ENCODE results near the gene USP36. TPM values are rescaled to one million over a fixed set of nuclear protein-coding genes. Genes with fewer than 3 reads are reported as not detected.

Gene USP36
- total RNA-seq, 1 donor from 2014 or later: 71.2 TPM

- Histone ChIP-seq H3K4me3 (no peak overlapping the region), H3K4me1 (peaks cover 4% of the 10 kb centered on the region), H3K27me3 (no peaks in the 10 kb centered on the region), H3K27ac (peak overlapping the region; percentile 70), H3K9me3 (no peaks in the 10 kb centered on the region), H3K36me3 (peaks cover 0 to 91% of the 10 kb centered on the region in 2 donors)
- intact Hi-C loops (cut with DNase I): no loop called here
- TF ChIP-seq POLR2A (IDR thresholded peaks at IDR 0.05) (no peak), CTCF (IDR thresholded peaks at IDR 0.05) (no peak), POLR2AphosphoS5 (IDR thresholded peaks at IDR 0.05; ENCODE audit: insufficient read depth in 1 of 2, low read depth in 1 of 2) (no peak)
- DNase-seq (ENCODE audit: extremely low spot score in 2 of 2): no peak
These were observed 23.5 kb downstream of the USP36 start for GRCh38 chr17:78817123-78817522.

GRCh38 chr17:78815696-78816095 lies 24.9 kb downstream of the USP36 start:
- DNase-seq (ENCODE audit: extremely low spot score in 2 of 2): no peak
- TF ChIP-seq CTCF (IDR thresholded peaks at IDR 0.05) (no peak), POLR2A (IDR thresholded peaks at IDR 0.05) (no peak), POLR2AphosphoS5 (IDR thresholded peaks at IDR 0.05; ENCODE audit: insufficient read depth in 1 of 2, low read depth in 1 of 2) (no peak)
- no peak overlapping the region for H3K4me3 ChIP-seq
- no peaks in the 10 kb centered on the region for H3K27me3 ChIP-seq
- intact Hi-C loops (cut with DNase I): no loop called here
- peaks cover 4% of the 10 kb centered on the region for H3K4me1 ChIP-seq
- no peak overlapping the region for H3K27ac ChIP-seq
- peaks cover 0 to 93% of the 10 kb centered on the region in 2 donors for H3K36me3 ChIP-seq
- H3K9me3 ChIP-seq: no peaks in the 10 kb centered on the region

- DNase-seq (ENCODE audit: extremely low spot score in 2 of 2): no peak
- peaks cover 4% of the 10 kb centered on the region for H3K4me1 ChIP-seq
- no peak overlapping the region for H3K4me3 ChIP-seq
- intact Hi-C loops (cut with DNase I): no loop called here
- H3K27ac ChIP-seq: peak overlapping the region; percentile 63
- no peak for TF ChIP-seq POLR2A (IDR thresholded peaks at IDR 0.05)
- TF ChIP-seq POLR2AphosphoS5 (IDR thresholded peaks at IDR 0.05; ENCODE audit: insufficient read depth in 1 of 2, low read depth in 1 of 2): peak in 1 of 2 donors; percentile 66
- peaks cover 0 to 86% of the 10 kb centered on the region in 2 donors for H3K36me3 ChIP-seq
- H3K27me3 ChIP-seq: no peaks in the 10 kb centered on the region
- H3K9me3 ChIP-seq: no peaks in the 10 kb centered on the region
These were observed 27.8 kb downstream of the USP36 start for GRCh38 chr17:78812855-78813254.

GRCh38 chr17:78808163-78808562 lies 32.5 kb downstream of the USP36 start:
- intact Hi-C loops (cut with DNase I): no loop called here
- TF ChIP-seq POLR2A (IDR thresholded peaks at IDR 0.05) (no peak), CTCF (IDR thresholded peaks at IDR 0.05) (no peak), POLR2AphosphoS5 (IDR thresholded peaks at IDR 0.05; ENCODE audit: insufficient read depth in 1 of 2, low read depth in 1 of 2) (no peak)
- H3K4me1 ChIP-seq: peaks cover 2% of the 10 kb centered on the region
- H3K4me3 ChIP-seq: no peak overlapping the region
- no peaks in the 10 kb centered on the region for H3K9me3 ChIP-seq
- H3K27me3 ChIP-seq: no peaks in the 10 kb centered on the region
- no peak overlapping the region for H3K27ac ChIP-seq
- H3K36me3 ChIP-seq: peaks cover 0 to 81% of the 10 kb centered on the region in 2 donors
- DNase-seq (ENCODE audit: extremely low spot score in 2 of 2): no peak

- peak overlapping the region; percentile 51 for H3K27ac ChIP-seq
- TF ChIP-seq POLR2AphosphoS5 (IDR thresholded peaks at IDR 0.05; ENCODE audit: insufficient read depth in 1 of 2, low read depth in 1 of 2) (no peak), CTCF (IDR thresholded peaks at IDR 0.05) (no peak), POLR2A (IDR thresholded peaks at IDR 0.05) (no peak)
- DNase-seq (ENCODE audit: extremely low spot score in 2 of 2): no peak
- peaks cover 4% of the 10 kb centered on the region for H3K4me1 ChIP-seq
- intact Hi-C loops (cut with DNase I): no loop called here
- H3K27me3 ChIP-seq: no peaks in the 10 kb centered on the region
- H3K36me3 ChIP-seq: peaks cover 0 to 75% of the 10 kb centered on the region in 2 donors
- H3K9me3 ChIP-seq: no peaks in the 10 kb centered on the region
- no peak overlapping the region for H3K4me3 ChIP-seq
These were observed 34.2 kb downstream of the USP36 start for GRCh38 chr17:78806451-78806850.

Measured in vagina (tissue), 2 donors.